NCI-H524 treated with DMSO at 0.1 percent for 48 hours (cell line): ENCODE results near the gene GGT5.
"Not testable (repeated sequence)": the region's sequence is repeated elsewhere in the genome, so short reads cannot be mapped to it uniquely, and the experiment has no call there.

Experiments used
- DNase-seq: peaks from one replicate; lab custom pipeline; 2025; lab: John Stamatoyannopoulos, UW

Gene GGT5

GRCh38 chr22:24203856-24204255 lies 41.0 kb downstream of the GGT5 start:
- DNase-seq, result not testable (repeated sequence)

- no peak for DNase-seq
Measured at GRCh38 chr22:24201681-24202614, 42.9 kb downstream of the GGT5 start.

- no peak for DNase-seq
Measured at GRCh38 chr22:24200619-24201212, 44.2 kb downstream of the GGT5 start.

GRCh38 chr22:24198682-24199052 lies 46.2 kb downstream of the GGT5 start:
- DNase-seq, result no peak

GRCh38 chr22:24191893-24192292 lies 53.0 kb downstream of the GGT5 start:
- no peak for DNase-seq

- no peak for DNase-seq
Measured at GRCh38 chr22:24191381-24191841, 53.5 kb downstream of the GGT5 start.

- DNase-seq, result no peak
Measured at GRCh38 chr22:24190596-24191208, 54.2 kb downstream of the GGT5 start.

GRCh38 chr22:24190159-24190540 lies 54.7 kb downstream of the GGT5 start:
- no peak for DNase-seq

- DNase-seq, result peak; percentile 12
Measured at GRCh38 chr22:24189249-24190158, 55.4 kb downstream of the GGT5 start.

- DNase-seq, result no peak
Measured at GRCh38 chr22:24188705-24189248, 56.1 kb downstream of the GGT5 start.

GRCh38 chr22:24187731-24188644 lies 56.9 kb downstream of the GGT5 start:
- DNase-seq, result no peak

GRCh38 chr22:24186892-24187670 lies 57.8 kb downstream of the GGT5 start:
- DNase-seq, result no peak

GRCh38 chr22:24186352-24186740 lies 58.5 kb downstream of the GGT5 start:
- no peak for DNase-seq

- no peak for DNase-seq
Measured at GRCh38 chr22:24185501-24186351, 59.2 kb downstream of the GGT5 start.

GRCh38 chr22:24185001-24185500 lies 59.8 kb downstream of the GGT5 start:
- no peak for DNase-seq

- no peak for DNase-seq
Measured at GRCh38 chr22:24184057-24184798, 60.7 kb downstream of the GGT5 start.

GRCh38 chr22:24183321-24184031 lies 61.4 kb downstream of the GGT5 start:
- no peak for DNase-seq
